GM21515 (cell line): ENCODE measurements around the gene EXPH5.
"Not testable (repeated sequence)": the region's sequence is repeated elsewhere in the genome, so short reads cannot be mapped to it uniquely, and the experiment has no call there.

Source experiments
- ATAC-seq: cut with Tn5 transposase; IDR thresholded peaks from one replicate; pipeline ENCODE4 v1.9.1; 2021; ENCODE audit not compliant: unreplicated experiment

The EXPH5 gene

GRCh38 chr11:108606495-108607160, 13.1 kb upstream of the EXPH5 start:
- ATAC-seq, result no peak

GRCh38 chr11:108606070-108606469, 12.5 kb upstream of the EXPH5 start:
- no peak for ATAC-seq

- ATAC-seq, result not testable (repeated sequence)
Measured at GRCh38 chr11:108602818-108603217, 9.2 kb upstream of the EXPH5 start.

- ATAC-seq, result no peak
Measured at GRCh38 chr11:108601150-108601549, 7.6 kb upstream of the EXPH5 start.

GRCh38 chr11:108599978-108600377, 6.4 kb upstream of the EXPH5 start:
- no peak for ATAC-seq

- ATAC-seq, result no peak
Measured at GRCh38 chr11:108597736-108598355, 4.3 kb upstream of the EXPH5 start.

- no peak for ATAC-seq
Measured at GRCh38 chr11:108596701-108597100, 3.1 kb upstream of the EXPH5 start.

- no peak for ATAC-seq
Measured at GRCh38 chr11:108593923-108594434, 411 bp upstream of the EXPH5 start.

- peak; percentile 24 for ATAC-seq
Measured at GRCh38 chr11:108592591-108593213, 866 bp downstream of the EXPH5 start.

GRCh38 chr11:108591893-108592292, 1.7 kb downstream of the EXPH5 start:
- no peak for ATAC-seq

GRCh38 chr11:108589136-108589535, 4.4 kb downstream of the EXPH5 start:
- no peak for ATAC-seq

GRCh38 chr11:108588287-108588686, 5.3 kb downstream of the EXPH5 start:
- no peak for ATAC-seq

GRCh38 chr11:108587109-108587508, 6.5 kb downstream of the EXPH5 start:
- ATAC-seq, result peak; percentile 58

GRCh38 chr11:108586600-108586999, 7.0 kb downstream of the EXPH5 start:
- peak; percentile 9 for ATAC-seq

GRCh38 chr11:108586185-108586584, 7.4 kb downstream of the EXPH5 start:
- not testable (repeated sequence) for ATAC-seq

- no peak for ATAC-seq
Measured at GRCh38 chr11:108584973-108585372, 8.6 kb downstream of the EXPH5 start.

GRCh38 chr11:108580645-108581044, 12.9 kb downstream of the EXPH5 start:
- ATAC-seq, result no peak

- ATAC-seq, result no peak
Measured at GRCh38 chr11:108580043-108580442, 13.5 kb downstream of the EXPH5 start.

- ATAC-seq, result no peak
Measured at GRCh38 chr11:108576523-108576922, 17.0 kb downstream of the EXPH5 start.

- no peak for ATAC-seq
Measured at GRCh38 chr11:108574675-108575074, 18.9 kb downstream of the EXPH5 start.

- ATAC-seq, result no peak
Measured at GRCh38 chr11:108571001-108571400, 22.6 kb downstream of the EXPH5 start.

- ATAC-seq, result no peak
Measured at GRCh38 chr11:108569896-108570295, 23.7 kb downstream of the EXPH5 start.
